Gastrocnemius medialis (tissue), 4 donors: ENCODE data around the gene HCFC1. TPM values are rescaled to one million over a fixed set of nuclear protein-coding genes. Genes with fewer than 3 reads are reported as not detected.
A peak's percentile ranks its signal among the peaks of the same experiment; 100 is the strongest.

Source experiments
- ATAC-seq, 2 donors: fragments of 150-250 bp; one replicate each; pipeline ENCODE4 v1.9.1; 2016
- DNase-seq, 2 donors: peaks; one replicate each; pipeline ENCODE4 v3.0.0-alpha.2; 2019
- H3K27ac ChIP-seq, 4 donors: fragments of 200-600 bp; sonication (generic); 1 replicate in 1 of 4; 2 replicates in 3 of 4; pipeline ENCODE4 v1.5.1; 2016 to 2018; ENCODE audit warnings: mild to moderate bottlenecking in 2 of 4, moderate library complexity in 1 of 4
- H3K27me3 ChIP-seq, 3 donors: fragments of 200-600 bp; sonication (generic) in 2 of 3; 1 replicate in 1 of 3; 2 replicates in 2 of 3; pipeline versions ENCODE4 v1.5.1 to v1.6.0; 2016 to 2019; ENCODE audit warnings: mild to moderate bottlenecking in 1 of 3, moderate library complexity in 1 of 3
- H3K36me3 ChIP-seq, 2 donors: fragments of 200-600 bp; sonication (generic) in 1 of 2; one replicate each; pipeline ENCODE4 v1.5.1; 2017 to 2018
- H3K4me1 ChIP-seq, 2 donors: fragments of 200-600 bp; sonication (generic) in 1 of 2; one replicate each; pipeline ENCODE4 v1.5.1; 2016 to 2017; ENCODE audit warnings: mild to moderate bottlenecking in 2 of 2
- H3K4me3 ChIP-seq, 4 donors: fragments of 200-600 bp; sonication (generic) in 3 of 4; 1 replicate in 1 of 4; 2 replicates in 3 of 4; pipeline ENCODE4 v1.5.1; 2016 to 2019; ENCODE audit warnings: mild to moderate bottlenecking in 2 of 4
- H3K9me3 ChIP-seq, 3 donors: fragments of 200-600 bp; sonication (generic) in 2 of 3; 1 replicate in 1 of 3; 2 replicates in 2 of 3; pipeline ENCODE4 v1.5.1; 2016 to 2019
- POLR2A ChIP-seq, 2 donors: fragments of 450-650 bp; IDR thresholded peaks; one replicate each; pipeline ENCODE4 v1.6.1; 2017; ENCODE audit warnings: antibody characterized with exemption in 2 of 2, mild to moderate bottlenecking in 2 of 2, moderate library complexity in 2 of 2
- in situ Hi-C, 4 donors: fragments of 200-750 bp; cut with MboI; loops; one replicate each; pipeline versions ENCODE4 v1.15.0 to v1.8.0; 2017; ENCODE audit warnings: low sequenced_read_pairs in 4 of 4
- intact Hi-C: fragments of 100-400 bp; cut with DNase I; formaldehyde crosslinking; loops from one replicate; pipeline ENCODE4 v1.15.1; 2023; ENCODE audit warnings: low total_unique reads
- total RNA-seq, 4 donors: library from RNA; depleted of rRNA; stranded (reverse); fragments of >200 nt; gene quantifications; one replicate each; pipeline versions ENCODE4 v1.1.0 to v1.2.3, GENCODE V29; 2016
- TF ChIP-seq, protein P1 (sequence below), 5 experiments: fragments of 450-650 bp in 3 of 5; fragments of 200-600 bp in 2 of 5; sonication (generic) in 2 of 5; IDR thresholded peaks in 4 of 5; conservative IDR thresholded peaks in 1 of 5; 1 replicate in 4 of 5; 2 replicates in 1 of 5; pipeline ENCODE4 v1.5.1; 2016 to 2019; ENCODE audit warnings: antibody characterized with exemption in 5 of 5, mild to moderate bottlenecking in 3 of 5, moderate library complexity in 3 of 5

Gene HCFC1
- total RNA-seq, 4 donors from 2014 or later = 15.9 to 56.4 (median 51.8) TPM

DNA sequence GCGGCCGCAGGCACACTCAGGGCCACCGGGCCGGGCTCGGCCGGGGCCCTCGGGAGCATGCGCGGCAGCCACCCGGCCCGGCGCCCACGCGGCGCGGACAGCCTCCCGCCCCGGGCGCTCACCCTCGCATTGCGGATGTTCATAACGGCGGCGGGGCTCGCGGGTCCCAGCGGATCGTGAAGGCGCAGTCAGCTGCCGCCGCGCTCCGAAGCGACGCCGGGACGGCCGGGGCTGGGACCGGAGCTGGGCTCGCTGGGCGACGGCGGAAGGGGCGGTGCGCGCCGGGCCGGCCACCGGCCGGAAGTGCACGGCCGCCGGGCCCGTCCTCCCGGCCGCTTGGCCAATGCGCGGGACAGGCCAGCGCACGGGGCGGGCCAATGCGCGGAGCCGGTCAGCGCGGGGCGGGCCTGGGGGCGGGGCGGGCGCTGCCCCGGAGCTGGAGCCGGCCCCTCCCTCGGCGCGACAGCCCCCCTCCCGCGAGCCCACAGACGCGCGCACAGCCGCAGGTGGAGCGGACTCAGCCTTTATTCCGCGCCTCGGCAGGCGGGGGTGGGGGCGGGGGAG is 36.8 kb downstream of the HCFC1 start, which contains the start of gene NAA10:
TSS of gene NAA10 (minus strand) at position 276 of the 564 bp plus-strand sequence. CDS start at position 143, 133 bp downstream.
- intact Hi-C loops (no loop called here), in situ Hi-C loops (loop anchor here in 1 of 4 donors (25.0 kb wide), 1 partner anchor 148 kb away; the partner anchor contains the start of genes IDH3G, SRPK3 and SSR4)
- DNase-seq = peak; percentile 35 to 68
- peak within 1 kb of the TSS; percentile 70 to 80 (median 78) for H3K27ac ChIP-seq
- TF ChIP-seq, protein P1, sequence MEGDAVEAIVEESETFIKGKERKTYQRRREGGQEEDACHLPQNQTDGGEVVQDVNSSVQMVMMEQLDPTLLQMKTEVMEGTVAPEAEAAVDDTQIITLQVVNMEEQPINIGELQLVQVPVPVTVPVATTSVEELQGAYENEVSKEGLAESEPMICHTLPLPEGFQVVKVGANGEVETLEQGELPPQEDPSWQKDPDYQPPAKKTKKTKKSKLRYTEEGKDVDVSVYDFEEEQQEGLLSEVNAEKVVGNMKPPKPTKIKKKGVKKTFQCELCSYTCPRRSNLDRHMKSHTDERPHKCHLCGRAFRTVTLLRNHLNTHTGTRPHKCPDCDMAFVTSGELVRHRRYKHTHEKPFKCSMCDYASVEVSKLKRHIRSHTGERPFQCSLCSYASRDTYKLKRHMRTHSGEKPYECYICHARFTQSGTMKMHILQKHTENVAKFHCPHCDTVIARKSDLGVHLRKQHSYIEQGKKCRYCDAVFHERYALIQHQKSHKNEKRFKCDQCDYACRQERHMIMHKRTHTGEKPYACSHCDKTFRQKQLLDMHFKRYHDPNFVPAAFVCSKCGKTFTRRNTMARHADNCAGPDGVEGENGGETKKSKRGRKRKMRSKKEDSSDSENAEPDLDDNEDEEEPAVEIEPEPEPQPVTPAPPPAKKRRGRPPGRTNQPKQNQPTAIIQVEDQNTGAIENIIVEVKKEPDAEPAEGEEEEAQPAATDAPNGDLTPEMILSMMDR (IDR thresholded peaks at IDR 0.05 in 4 of 5, conservative IDR thresholded peaks at IDR 0.05 in 1 of 5) = no peak
- peak; percentile 52 to 76 for TF ChIP-seq POLR2A (IDR thresholded peaks at IDR 0.05)
- no peaks in the 10 kb centered on the region for H3K27me3 ChIP-seq
- H3K36me3 ChIP-seq = peaks cover 0 to 25% of the 10 kb centered on the region in 2 donors
- peak within 1 kb of the TSS; percentile 59 to 74 (median 64) for H3K4me3 ChIP-seq
- peaks cover 0 to 13% of the 10 kb centered on the region in 2 donors for H3K4me1 ChIP-seq
- no peaks in the 10 kb centered on the region for H3K9me3 ChIP-seq
- peak; percentile 93 to 94 for ATAC-seq

DNA sequence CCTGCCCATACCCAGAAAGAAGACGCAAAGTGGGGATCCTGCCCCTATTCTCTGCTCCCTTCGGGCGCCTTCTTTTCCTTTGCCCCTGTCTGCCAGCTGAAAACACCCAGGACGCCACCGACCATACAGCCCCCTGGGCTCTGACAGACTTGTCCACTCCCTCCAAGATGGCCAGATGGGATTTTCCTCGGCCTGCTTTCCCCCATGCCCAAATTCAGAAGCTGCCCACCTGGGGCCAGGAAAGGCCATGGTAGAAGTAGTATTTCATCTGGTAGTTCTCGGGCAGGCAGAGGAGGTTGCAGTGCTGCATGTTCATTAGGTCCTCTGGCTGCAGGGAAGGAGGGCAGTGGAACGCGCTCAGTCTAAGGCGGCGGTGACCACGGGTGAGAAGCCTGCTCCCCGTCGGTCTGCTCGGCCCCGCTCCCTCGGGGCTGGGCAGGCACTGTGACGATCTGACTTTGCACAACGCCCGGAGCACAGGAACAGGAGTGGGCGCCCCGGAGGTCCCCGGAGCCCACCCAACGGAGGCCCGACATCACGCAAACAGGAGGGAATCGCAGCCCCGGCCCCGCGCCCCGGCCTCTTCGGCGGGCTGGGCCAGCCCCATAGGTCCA is 37.4 kb downstream of the HCFC1 start:
- no peaks in the 10 kb centered on the region for H3K9me3 ChIP-seq
- H3K4me3 ChIP-seq = peak overlapping the region; percentile 59 to 74 (median 64)
- H3K27ac ChIP-seq = peak overlapping the region; percentile 70 to 80 (median 76)
- peaks cover under 1 to 13% of the 10 kb centered on the region in 2 donors for H3K4me1 ChIP-seq
- intact Hi-C loops (no loop called here), in situ Hi-C loops (loop anchor here in 1 of 4 donors (25.0 kb wide), 1 partner anchor 147 kb away; the partner anchor contains the start of genes IDH3G, SRPK3 and SSR4)
- no peaks in the 10 kb centered on the region for H3K27me3 ChIP-seq
- no peak for DNase-seq
- peaks cover 0 to 25% of the 10 kb centered on the region in 2 donors for H3K36me3 ChIP-seq
- TF ChIP-seq, protein P1 (IDR thresholded peaks at IDR 0.05 in 4 of 5, conservative IDR thresholded peaks at IDR 0.05 in 1 of 5) = no peak
- TF ChIP-seq POLR2A (IDR thresholded peaks at IDR 0.05) = no peak
- ATAC-seq = peak in 1 of 2 donors; percentile 16

DNA sequence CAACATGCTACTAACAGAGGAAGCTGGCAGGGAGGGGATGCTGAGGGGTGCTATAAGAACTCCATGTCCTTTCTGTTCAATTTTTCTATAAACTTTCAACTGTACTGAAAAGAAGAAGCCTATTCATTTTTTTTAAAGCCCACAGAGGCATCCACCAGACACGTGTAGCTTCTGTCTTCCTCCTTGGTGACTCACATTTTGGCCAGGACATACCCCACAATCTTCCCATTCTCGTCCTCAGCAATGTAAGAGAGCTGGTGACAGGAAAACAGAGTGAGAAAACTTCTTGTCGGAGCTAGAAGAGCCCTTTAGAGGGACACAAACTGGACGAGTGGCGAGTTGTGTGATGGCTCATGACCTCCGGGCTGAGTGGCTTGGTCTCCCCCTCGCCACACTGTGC is 37.9 kb downstream of the HCFC1 start:
- in situ Hi-C loops (loop anchor here in 1 of 4 donors (25.0 kb wide), 1 partner anchor 146 kb away; the partner anchor contains the start of genes IDH3G, SRPK3 and SSR4), intact Hi-C loops (no loop called here)
- H3K4me3 ChIP-seq = peak overlapping the region; percentile 59 to 74 (median 64)
- no peak for TF ChIP-seq POLR2A (IDR thresholded peaks at IDR 0.05)
- TF ChIP-seq, protein P1 (IDR thresholded peaks at IDR 0.05 in 4 of 5, conservative IDR thresholded peaks at IDR 0.05 in 1 of 5) = no peak
- H3K9me3 ChIP-seq = no peaks in the 10 kb centered on the region
- H3K4me1 ChIP-seq = peaks cover 5 to 16% of the 10 kb centered on the region in 2 donors
- DNase-seq (no peak), ATAC-seq (no peak)
- peaks cover 0 to 25% of the 10 kb centered on the region in 2 donors for H3K36me3 ChIP-seq
- no peaks in the 10 kb centered on the region for H3K27me3 ChIP-seq
- peak overlapping the region; percentile 70 to 80 (median 76) for H3K27ac ChIP-seq

DNA sequence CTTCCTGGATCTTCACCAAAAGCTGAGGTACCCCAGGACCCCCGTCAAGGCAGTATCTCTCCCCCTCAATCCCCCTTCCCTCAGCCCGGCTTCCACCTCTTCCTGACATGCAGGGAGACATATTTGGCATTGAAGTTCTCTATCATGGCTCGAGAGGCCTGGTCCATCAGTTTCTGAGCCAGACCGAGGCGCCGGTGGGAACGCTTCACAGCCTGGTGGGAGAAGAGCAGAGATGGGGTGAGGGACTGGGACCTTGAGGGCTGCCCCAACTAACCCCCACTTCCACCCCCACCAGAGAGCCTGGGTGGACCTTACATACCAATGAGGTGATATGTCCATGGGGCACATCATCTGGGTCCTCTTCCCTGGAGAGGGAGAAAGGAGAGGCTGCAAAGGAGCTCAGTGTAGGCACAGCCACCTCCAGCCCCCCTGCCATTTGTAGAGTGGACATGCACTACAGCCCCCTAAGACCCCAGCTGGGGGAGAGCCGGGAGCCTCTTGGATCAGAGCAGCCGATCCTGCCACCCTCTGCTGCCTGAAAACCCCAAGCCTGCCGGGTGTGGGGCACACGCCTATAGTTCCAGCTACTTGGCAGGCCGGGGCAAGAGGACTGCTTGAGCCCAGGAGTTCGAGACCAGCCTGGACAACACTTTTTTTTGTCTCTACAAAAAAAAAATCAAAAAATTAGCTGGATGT is 39.2 kb downstream of the HCFC1 start:
- DNase-seq = no peak
- in situ Hi-C loops = loop anchor here in 1 of 4 donors (25.0 kb wide), 1 partner anchor 145 kb away; the partner anchor contains the start of genes IDH3G, SRPK3 and SSR4
- intact Hi-C loops = no loop called here
- no peaks in the 10 kb centered on the region for H3K27me3 ChIP-seq
- no peaks in the 10 kb centered on the region for H3K9me3 ChIP-seq
- H3K27ac ChIP-seq = no peak overlapping the region
- peaks cover 0 to 25% of the 10 kb centered on the region in 2 donors for H3K36me3 ChIP-seq
- TF ChIP-seq, protein P1 (IDR thresholded peaks at IDR 0.05 in 4 of 5, conservative IDR thresholded peaks at IDR 0.05 in 1 of 5) = no peak
- TF ChIP-seq POLR2A (IDR thresholded peaks at IDR 0.05) = no peak
- no peak overlapping the region for H3K4me3 ChIP-seq
- H3K4me1 ChIP-seq = peaks cover 6 to 19% of the 10 kb centered on the region in 2 donors
- ATAC-seq = no peak
